Measurements from ENCODE around the gene PALM. TPM values are rescaled to one million over a fixed set of nuclear protein-coding genes. Genes with fewer than 3 reads are reported as not detected.

Gene PALM
- total RNA-seq, 3 donors from 2014 or later, result 0.26 to 0.61 (median 0.27) TPM

DNA sequence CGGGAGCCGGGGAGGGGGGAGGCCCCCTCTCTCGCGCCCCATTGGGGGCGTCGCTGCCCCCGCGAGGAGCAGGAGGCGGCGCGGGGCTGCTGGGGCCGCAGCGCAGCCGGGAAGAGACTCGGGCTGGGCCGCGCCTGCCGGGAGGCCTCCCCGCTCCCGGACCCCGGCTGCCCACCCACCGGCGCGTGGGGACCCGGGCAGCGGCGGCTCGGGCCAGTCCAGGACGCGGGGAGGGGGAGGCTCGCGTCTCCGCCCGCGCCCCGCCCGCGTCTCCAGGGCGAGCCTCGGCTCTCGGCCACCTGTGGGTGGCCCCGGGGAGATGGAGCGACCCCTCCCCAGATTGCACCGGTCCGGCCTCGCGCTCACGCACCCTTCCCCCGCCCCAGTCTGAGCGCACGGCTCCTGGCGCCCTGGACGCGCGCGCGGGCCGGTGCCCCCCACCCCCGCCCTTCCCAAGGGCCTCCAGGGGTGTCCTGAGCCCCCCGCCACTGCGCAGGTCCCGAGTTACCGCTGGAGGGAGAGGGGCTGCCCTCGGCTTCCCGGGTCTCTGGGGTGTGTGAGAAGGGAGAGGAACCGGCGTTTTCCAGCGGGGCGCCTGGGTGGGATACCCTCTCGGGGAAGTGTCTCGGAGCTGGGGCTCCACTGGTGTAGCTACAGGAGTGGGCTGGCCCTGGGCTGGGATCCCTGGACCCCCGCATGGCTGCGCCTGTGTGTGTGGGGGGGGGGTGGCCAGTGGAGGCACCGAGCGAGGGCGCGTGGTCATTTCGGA, 645 bp downstream of the PALM start:
- Mint-ChIP-seq H3K36me3 (ENCODE audit: insufficient read depth) (no peaks in the 10 kb centered on the region), H3K27me3 (ENCODE audit: low read depth) (peaks cover 34% of the 10 kb centered on the region), H3K4me3 (no peak overlapping the region), H3K4me1 (ENCODE audit: low read depth) (peaks cover 2% of the 10 kb centered on the region), H3K9me3 (no peaks in the 10 kb centered on the region)
- DNase-seq (no peak), ATAC-seq (peak in 1 of 2 donors; percentile 8)

- no peaks in the 10 kb centered on the region for H3K9me3 Mint-ChIP-seq
- DNase-seq (no peak), ATAC-seq (no peak)
- H3K4me1 Mint-ChIP-seq (ENCODE audit: low read depth), result peaks cover 2% of the 10 kb centered on the region
- H3K4me3 Mint-ChIP-seq, result no peak overlapping the region
- H3K36me3 Mint-ChIP-seq (ENCODE audit: insufficient read depth), result no peaks in the 10 kb centered on the region
- H3K27me3 Mint-ChIP-seq (ENCODE audit: low read depth), result peaks cover 34% of the 10 kb centered on the region
Measured at GRCh38 chr19:709965-710571, 1.3 kb downstream of the PALM start.

GRCh38 chr19:710767-711166, 2.0 kb downstream of the PALM start:
- H3K4me3 Mint-ChIP-seq, result no peak overlapping the region
- peaks cover 2% of the 10 kb centered on the region for H3K4me1 Mint-ChIP-seq (ENCODE audit: low read depth)
- ATAC-seq, result no peak
- H3K9me3 Mint-ChIP-seq, result peaks cover 4% of the 10 kb centered on the region
- no peak for DNase-seq
- peaks cover 4% of the 10 kb centered on the region for H3K36me3 Mint-ChIP-seq (ENCODE audit: insufficient read depth)
- H3K27me3 Mint-ChIP-seq (ENCODE audit: low read depth), result peaks cover 38% of the 10 kb centered on the region

DNA sequence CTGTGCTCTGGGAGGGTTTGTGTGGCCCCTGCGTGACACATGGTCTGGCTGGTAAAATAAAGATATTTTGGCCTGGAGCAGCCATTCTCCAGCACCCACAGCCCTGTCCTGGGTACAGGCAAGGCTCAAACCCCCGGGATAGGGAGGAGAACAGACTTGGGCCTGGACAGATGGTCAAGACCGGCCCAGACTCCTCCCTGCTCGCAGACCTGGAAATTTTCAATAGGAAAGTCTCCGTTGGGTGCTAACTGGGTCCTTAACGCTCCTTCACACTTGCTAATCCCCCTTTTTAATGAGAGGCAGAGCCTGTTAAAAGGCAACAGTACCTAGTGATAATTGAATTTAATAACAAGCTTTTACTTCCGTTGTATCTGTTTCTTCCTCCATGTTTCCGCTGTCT, 2.5 kb downstream of the PALM start:
- Mint-ChIP-seq H3K27me3 (ENCODE audit: low read depth) (peaks cover 40% of the 10 kb centered on the region), H3K9me3 (peaks cover 4% of the 10 kb centered on the region), H3K4me3 (no peak overlapping the region), H3K36me3 (ENCODE audit: insufficient read depth) (peaks cover 4% of the 10 kb centered on the region), H3K4me1 (ENCODE audit: low read depth) (peaks cover 2% of the 10 kb centered on the region)
- ATAC-seq, result no peak
- DNase-seq, result no peak

GRCh38 chr19:715347-715746, 6.6 kb downstream of the PALM start:
- DNase-seq (no peak), ATAC-seq (no peak)
- H3K4me1 Mint-ChIP-seq (ENCODE audit: low read depth), result no peaks in the 10 kb centered on the region
- H3K36me3 Mint-ChIP-seq (ENCODE audit: insufficient read depth), result peaks cover 4% of the 10 kb centered on the region
- no peak overlapping the region for H3K4me3 Mint-ChIP-seq
- peaks cover 44% of the 10 kb centered on the region for H3K27me3 Mint-ChIP-seq (ENCODE audit: low read depth)
- peaks cover 4% of the 10 kb centered on the region for H3K9me3 Mint-ChIP-seq

- Mint-ChIP-seq H3K9me3 (peaks cover 4% of the 10 kb centered on the region), H3K4me1 (ENCODE audit: low read depth) (no peaks in the 10 kb centered on the region), H3K36me3 (ENCODE audit: insufficient read depth) (peaks cover 4% of the 10 kb centered on the region), H3K4me3 (no peak overlapping the region), H3K27me3 (ENCODE audit: low read depth) (peaks cover 39% of the 10 kb centered on the region)
- DNase-seq, result no peak
- no peak for ATAC-seq
Measured at GRCh38 chr19:718251-718951, 9.7 kb downstream of the PALM start.

- ATAC-seq (no peak), DNase-seq (no peak)
- peaks cover 4% of the 10 kb centered on the region for H3K9me3 Mint-ChIP-seq
- no peaks in the 10 kb centered on the region for H3K4me1 Mint-ChIP-seq (ENCODE audit: low read depth)
- H3K36me3 Mint-ChIP-seq (ENCODE audit: insufficient read depth), result peaks cover 4% of the 10 kb centered on the region
- no peak overlapping the region for H3K4me3 Mint-ChIP-seq
- H3K27me3 Mint-ChIP-seq (ENCODE audit: low read depth), result peaks cover 39% of the 10 kb centered on the region
Measured at GRCh38 chr19:718991-719512, 10.3 kb downstream of the PALM start.

- H3K4me3 Mint-ChIP-seq, result no peak overlapping the region
- peaks cover 4% of the 10 kb centered on the region for H3K9me3 Mint-ChIP-seq
- DNase-seq (no peak), ATAC-seq (no peak)
- H3K36me3 Mint-ChIP-seq (ENCODE audit: insufficient read depth), result peaks cover 4% of the 10 kb centered on the region
- peaks cover 39% of the 10 kb centered on the region for H3K27me3 Mint-ChIP-seq (ENCODE audit: low read depth)
- H3K4me1 Mint-ChIP-seq (ENCODE audit: low read depth), result no peaks in the 10 kb centered on the region
Measured at GRCh38 chr19:719636-720344, 11.1 kb downstream of the PALM start.

- Mint-ChIP-seq H3K27me3 (ENCODE audit: low read depth) (peaks cover 36% of the 10 kb centered on the region), H3K36me3 (ENCODE audit: insufficient read depth) (no peaks in the 10 kb centered on the region), H3K4me1 (ENCODE audit: low read depth) (no peaks in the 10 kb centered on the region), H3K4me3 (no peak overlapping the region), H3K9me3 (no peaks in the 10 kb centered on the region)
- ATAC-seq (no peak), DNase-seq (no peak)
Measured at GRCh38 chr19:720345-721160, 11.8 kb downstream of the PALM start.

DNA sequence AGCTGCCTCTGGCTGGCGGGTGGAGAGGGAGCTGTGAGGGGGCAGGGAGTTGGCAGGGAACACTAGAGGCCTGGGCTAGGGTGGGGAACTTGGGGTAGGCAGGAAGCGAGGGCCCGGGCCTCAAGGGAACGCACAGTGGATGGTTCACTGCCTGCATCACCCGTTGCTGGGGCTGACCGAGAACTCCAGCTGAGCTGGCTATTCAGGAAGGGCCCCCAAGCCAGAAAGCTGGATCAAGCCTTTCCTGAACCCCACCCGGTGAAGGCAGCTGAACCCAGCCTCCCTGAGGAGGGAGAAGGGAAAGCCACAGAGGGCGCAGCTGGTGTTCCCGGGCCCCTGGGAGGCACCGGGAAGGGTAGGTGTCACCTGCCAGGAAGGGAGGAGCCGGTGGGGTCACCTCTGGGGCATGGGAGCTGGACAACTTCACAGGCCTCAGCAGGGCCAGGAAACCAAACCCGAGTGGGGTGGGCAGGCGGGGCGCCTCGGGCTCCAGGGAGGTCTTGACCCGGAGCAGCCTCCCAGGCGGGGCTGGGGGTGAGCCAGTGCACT, 13.9 kb downstream of the PALM start:
- Mint-ChIP-seq H3K4me3 (no peak overlapping the region), H3K27me3 (ENCODE audit: low read depth) (peaks cover 26% of the 10 kb centered on the region), H3K9me3 (no peaks in the 10 kb centered on the region), H3K4me1 (ENCODE audit: low read depth) (no peaks in the 10 kb centered on the region), H3K36me3 (ENCODE audit: insufficient read depth) (no peaks in the 10 kb centered on the region)
- ATAC-seq (no peak), DNase-seq (no peak)

DNA sequence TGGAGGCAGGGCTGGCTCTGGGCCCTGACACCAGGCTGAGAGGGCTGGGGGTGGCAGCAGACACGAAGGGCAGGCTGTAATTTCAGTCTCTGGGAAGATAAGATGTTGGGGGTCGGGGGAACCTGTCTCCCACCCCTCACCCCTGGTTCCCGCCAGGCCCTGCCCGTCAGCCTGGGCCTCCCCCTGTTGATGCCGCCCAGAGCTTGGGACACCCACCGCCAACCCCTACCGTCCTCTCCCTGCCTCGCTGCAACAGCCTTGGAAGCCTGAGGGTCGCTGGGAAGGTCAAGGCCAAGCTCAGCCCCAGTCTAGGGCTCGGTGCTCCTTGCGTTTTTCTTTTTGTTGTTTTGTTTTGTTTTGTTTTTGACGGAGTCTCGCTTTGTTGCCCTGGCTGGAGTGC, 14.5 kb downstream of the PALM start:
- Mint-ChIP-seq H3K9me3 (no peaks in the 10 kb centered on the region), H3K4me1 (ENCODE audit: low read depth) (no peaks in the 10 kb centered on the region), H3K36me3 (ENCODE audit: insufficient read depth) (no peaks in the 10 kb centered on the region), H3K27me3 (ENCODE audit: low read depth) (peaks cover 20% of the 10 kb centered on the region), H3K4me3 (no peak overlapping the region)
- DNase-seq (no peak), ATAC-seq (no peak)

DNA sequence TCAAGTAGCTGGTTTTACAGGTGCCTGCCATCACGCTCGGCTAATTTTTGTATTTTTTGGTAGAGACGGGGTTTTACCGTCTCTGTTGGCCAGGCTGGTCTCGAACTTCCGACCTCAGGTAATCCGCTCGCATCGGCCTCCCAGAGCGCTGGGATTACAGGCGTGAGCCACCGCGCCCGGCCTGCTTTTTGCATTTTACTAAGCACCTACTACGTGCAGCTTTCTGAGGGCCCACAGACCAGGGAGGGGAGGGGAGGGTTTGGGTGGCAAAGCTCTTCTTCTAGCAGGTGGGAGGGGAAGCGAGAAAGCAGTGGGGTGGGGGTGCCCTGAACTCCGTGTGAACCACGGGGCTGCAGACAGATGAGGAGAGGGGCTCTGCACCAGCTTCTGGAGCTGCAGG, 15.0 kb downstream of the PALM start:
- Mint-ChIP-seq H3K36me3 (ENCODE audit: insufficient read depth) (no peaks in the 10 kb centered on the region), H3K4me3 (no peak overlapping the region)

GRCh38 chr19:725461-726089, 16.8 kb downstream of the PALM start:
- ATAC-seq (no peak), DNase-seq (no peak)
- H3K9me3 Mint-ChIP-seq, result no peaks in the 10 kb centered on the region
- no peaks in the 10 kb centered on the region for H3K36me3 Mint-ChIP-seq (ENCODE audit: insufficient read depth)
- H3K4me3 Mint-ChIP-seq, result no peak overlapping the region
- H3K4me1 Mint-ChIP-seq (ENCODE audit: low read depth), result no peaks in the 10 kb centered on the region
- peaks cover 10% of the 10 kb centered on the region for H3K27me3 Mint-ChIP-seq (ENCODE audit: low read depth)

More for the DNA sequence above, 15.0 kb downstream of the PALM start:
- ATAC-seq (no peak), DNase-seq (no peak)
- Mint-ChIP-seq H3K4me1 (ENCODE audit: low read depth) (no peaks in the 10 kb centered on the region), H3K27me3 (ENCODE audit: low read depth) (peaks cover 15% of the 10 kb centered on the region), H3K9me3 (no peaks in the 10 kb centered on the region)
